GM12875 (cell line): ENCODE measurements around the gene GRK6.

Experiments used
- H3K4me3 ChIP-seq: one replicate; pipeline ENCODE4 v1.5.1; 2011; ENCODE audit warnings: low read depth, low read length, control low read depth
- TF ChIP-seq, protein P1 (sequence below): IDR thresholded peaks from 2 replicates; pipeline ENCODE4 v1.5.1; 2011; ENCODE audit warnings: low read depth, mild to moderate bottlenecking, control low read depth, inconsistent platforms, low read length, moderate library complexity, borderline replicate concordance; ENCODE audit not compliant: insufficient read depth

Gene GRK6

DNA sequence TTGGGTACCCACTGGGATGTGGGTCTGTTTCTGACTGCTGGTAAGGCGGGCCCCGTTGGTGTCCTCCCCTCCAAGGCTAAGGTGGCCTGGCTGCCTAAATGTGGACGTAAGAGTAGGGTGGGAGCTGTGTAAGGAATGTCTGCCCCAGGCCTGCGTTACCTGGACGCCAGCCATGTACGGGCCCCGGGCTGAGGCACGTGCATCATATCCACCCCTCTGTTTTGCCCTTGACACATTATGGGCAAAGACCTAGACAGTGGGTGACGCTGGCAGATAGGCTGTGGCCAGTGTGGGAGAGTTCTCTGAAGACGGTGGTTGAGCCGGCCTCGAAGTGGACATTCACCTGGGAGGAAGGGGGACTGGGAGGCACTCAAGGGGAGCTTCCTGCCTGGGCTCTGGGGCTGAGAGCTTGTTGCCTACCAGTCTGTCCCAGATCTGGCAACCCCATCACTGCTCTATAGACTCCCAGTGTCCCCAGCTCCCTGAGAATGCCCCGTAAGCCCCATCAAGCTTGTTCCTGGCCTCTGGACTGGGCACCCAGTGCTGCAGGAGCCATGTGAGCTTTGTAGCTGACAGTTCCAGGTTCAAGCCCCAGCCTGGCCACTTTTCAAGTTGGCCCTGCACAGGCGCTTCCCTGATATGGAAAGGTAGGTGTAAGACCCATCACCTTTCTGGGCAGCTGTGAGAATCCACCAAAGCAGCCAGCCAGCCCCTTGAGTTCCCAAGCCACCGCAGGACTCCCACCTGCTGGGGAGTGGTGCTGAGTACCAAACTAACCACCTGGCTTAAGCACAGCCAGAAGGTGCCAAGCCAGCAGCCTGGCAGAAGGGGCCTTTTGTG lies 16.9 kb downstream of the GRK6 start:
- TF ChIP-seq, protein P1, sequence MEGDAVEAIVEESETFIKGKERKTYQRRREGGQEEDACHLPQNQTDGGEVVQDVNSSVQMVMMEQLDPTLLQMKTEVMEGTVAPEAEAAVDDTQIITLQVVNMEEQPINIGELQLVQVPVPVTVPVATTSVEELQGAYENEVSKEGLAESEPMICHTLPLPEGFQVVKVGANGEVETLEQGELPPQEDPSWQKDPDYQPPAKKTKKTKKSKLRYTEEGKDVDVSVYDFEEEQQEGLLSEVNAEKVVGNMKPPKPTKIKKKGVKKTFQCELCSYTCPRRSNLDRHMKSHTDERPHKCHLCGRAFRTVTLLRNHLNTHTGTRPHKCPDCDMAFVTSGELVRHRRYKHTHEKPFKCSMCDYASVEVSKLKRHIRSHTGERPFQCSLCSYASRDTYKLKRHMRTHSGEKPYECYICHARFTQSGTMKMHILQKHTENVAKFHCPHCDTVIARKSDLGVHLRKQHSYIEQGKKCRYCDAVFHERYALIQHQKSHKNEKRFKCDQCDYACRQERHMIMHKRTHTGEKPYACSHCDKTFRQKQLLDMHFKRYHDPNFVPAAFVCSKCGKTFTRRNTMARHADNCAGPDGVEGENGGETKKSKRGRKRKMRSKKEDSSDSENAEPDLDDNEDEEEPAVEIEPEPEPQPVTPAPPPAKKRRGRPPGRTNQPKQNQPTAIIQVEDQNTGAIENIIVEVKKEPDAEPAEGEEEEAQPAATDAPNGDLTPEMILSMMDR: no peak
- H3K4me3 ChIP-seq: no peak overlapping the region

DNA sequence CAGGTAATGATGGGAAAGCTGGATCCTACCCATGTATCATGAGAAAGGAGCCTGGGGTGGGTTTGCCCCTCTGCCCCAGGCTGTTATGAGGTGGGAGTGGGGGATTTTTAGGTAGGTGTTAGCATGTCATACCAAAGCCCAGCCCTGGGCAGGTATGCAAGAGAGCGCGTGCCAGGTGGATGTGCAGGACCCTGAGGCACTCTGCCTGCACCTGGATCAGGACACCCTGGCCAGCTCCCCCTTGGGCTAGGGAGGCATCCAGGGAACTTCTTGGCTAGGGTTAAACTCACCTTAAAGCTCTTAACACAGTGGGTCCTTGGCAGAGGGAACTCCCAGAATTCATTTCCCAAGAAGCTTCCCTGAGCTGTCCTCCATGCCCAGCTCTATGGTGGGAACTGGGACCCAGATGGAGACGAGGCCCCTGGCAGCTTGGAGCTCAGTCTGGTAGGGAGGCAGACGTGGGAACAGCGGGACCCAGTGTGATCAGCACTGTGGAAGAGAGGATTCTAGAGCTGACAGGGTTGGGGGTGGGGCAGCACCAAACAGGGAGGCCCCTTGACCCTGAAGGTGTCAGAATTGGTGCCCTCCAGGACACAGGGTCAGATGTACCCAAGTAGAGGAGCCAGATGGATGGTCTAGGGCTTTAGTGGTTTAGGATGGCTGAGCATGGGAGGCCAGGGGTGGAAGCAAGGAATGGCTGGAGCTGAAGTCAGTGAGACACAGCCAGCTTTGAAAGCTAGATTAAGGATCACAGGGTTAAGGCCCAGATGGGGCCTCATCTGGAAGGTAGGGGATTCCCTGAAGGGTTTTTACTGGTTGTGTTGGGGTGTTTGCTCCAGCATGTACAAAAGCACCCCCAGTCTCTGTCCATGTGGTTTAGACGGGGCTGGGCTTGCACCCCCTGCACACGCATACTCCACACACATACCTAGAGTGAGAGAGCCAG lies 17.9 kb downstream of the GRK6 start:
- TF ChIP-seq, protein P1: no peak

DNA sequence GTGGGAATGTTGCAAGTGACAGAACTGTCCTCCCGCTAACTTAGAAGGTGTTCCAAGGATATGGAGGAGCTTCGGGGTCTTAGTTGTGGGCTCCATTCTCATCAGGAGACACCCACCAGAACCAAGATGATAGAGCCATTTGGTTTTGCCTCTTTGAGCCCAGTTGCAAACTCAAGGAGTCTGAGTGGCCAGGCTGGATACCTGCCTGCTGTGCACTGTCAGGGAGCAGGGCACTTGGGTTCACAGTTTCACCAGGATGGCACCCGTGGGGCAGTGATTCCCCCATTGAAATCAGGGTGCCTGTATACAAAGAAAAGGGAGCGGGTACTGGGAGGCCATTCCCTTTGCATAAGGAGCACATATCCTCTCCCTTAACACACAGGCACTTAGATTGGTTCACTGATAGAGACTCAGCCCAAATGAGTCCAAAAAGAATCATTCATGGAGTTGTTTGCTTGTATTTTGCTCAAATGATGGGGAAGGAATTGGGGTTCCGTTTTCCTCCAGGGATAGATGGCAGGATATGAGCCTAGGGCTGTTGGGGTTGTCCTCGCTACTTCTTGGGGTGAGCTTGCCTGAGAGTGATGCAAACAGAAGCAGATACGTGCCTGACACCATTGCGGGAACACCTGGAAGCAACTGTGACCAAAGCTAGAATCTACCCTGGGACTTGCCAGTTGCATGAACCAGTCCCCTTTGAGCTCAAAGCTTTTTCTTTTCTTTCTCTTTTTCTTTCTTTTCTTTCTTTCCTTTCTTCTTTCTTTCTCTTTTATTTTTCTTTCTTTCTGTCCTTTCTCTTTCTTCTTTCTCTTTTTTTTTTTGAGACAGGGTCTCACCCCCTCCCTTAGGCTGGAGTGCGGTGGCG lies 18.8 kb downstream of the GRK6 start:
- no peak overlapping the region for H3K4me3 ChIP-seq
- TF ChIP-seq, protein P1: no peak

More for the DNA sequence above, 17.9 kb downstream of the GRK6 start:
- no peak overlapping the region for H3K4me3 ChIP-seq

DNA sequence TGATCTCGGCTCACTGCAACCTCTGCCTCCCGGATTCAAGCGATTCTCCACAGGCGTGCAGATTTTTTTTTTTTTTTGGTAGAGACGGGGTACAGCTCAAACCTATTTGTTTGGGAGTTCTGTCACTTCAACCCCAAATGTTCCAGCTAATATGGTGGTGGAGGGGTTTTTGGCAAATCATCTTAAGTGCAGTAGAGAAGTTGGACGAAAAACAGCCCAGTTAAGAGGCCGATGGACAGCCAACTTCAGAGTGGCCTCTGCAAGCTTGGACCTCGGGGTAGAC lies 19.4 kb downstream of the GRK6 start:
- peak overlapping the region; percentile 70 for H3K4me3 ChIP-seq

DNA sequence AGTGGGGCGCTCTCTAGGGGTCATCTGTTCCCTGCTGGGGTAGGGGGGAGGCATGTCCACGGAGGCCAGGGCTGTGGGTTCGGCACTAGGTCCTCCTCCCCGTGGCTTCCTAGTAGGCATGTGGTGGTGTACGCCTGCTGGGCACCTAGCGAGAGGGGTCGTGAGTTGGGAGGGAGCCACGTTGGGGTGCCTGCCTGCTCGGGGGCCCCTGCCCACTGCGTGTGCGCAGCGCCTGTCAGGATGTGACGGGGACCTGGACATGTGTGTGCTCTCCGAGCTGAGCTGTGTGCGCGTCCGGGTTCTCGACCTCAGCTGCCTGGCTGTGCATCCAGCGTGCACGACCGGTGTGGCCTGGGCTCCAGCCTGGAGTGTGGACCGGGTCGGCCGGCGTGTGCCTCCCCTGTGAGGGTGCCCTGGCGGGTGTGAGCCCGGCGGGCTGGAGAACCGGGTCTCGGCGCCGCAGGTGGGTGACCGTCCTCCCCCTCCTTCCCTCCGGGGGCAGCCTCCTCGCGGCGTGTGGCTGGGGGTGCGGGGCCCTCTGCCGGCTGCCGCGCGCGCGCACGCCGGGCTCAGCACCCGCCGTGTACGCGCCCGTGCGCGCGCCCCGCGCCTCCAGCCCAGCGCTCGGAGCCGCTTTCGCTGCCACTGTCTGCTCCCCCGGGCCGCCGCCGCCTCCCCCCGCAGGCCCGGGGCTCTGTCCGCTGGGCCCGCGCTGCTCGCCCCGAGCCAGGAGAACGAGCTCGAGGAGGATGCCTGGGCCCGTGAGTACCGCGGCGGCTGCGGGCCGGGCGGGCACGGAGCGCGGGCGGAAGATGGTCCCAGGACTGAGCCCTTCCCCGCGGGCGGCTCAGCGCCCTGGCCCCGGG lies 20.0 kb downstream of the GRK6 start, which contains the start of gene PRR7:
Gene PRR7 (plus strand): TSS at position 615 of the 866 bp plus-strand sequence. CDS start 8,254 bp downstream, outside the sequence.
- TF ChIP-seq, protein P1: no peak
- peak within 1 kb of the TSS; percentile 70 for H3K4me3 ChIP-seq

More for the DNA sequence above, 19.4 kb downstream of the GRK6 start:
- TF ChIP-seq, protein P1: no peak
